ENCODE results near the gene HYLS1.

DNA sequence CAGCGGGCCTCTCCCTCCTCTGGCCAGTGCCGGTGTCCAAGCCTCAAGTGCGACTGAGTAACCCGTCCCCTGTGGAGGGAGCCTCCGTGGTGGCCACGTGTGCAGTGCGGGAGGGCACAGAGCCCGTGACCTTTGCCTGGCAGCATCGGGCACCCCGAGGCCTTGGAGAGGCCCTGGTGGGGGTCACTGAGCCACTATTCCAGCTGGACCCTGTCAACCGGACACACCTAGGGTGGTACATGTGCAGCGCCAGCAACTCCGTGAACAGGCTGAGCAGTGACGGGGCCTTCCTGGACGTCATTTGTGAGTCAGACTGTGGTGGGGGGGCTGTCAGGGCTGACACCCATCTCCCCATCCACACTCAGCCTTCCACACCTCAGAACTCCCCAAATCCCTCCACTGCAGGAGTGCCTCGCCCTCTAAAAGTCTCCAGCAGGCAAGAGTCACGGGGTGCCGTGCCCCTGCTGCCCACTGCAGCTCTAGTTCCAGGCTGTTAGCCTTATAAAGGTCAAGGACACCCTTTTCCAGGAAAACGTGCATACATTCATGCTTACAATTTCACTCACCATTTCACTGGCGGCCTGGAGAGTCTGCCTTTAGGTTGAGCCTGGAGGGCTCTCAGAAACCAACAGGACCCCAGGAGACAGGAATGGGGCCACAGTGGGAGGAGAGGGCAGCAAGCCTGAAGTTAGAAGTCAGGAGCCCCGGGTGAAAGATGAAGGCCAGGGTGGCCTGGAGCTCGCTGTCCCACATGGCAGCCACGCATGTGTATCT lies 61.0 kb downstream of the HYLS1 start:
- TF ChIP-seq EZH2phosphoT487 (IDR thresholded peaks at IDR 0.05; ENCODE audit: low read length), result no peak
- TF ChIP-seq, protein P1, sequence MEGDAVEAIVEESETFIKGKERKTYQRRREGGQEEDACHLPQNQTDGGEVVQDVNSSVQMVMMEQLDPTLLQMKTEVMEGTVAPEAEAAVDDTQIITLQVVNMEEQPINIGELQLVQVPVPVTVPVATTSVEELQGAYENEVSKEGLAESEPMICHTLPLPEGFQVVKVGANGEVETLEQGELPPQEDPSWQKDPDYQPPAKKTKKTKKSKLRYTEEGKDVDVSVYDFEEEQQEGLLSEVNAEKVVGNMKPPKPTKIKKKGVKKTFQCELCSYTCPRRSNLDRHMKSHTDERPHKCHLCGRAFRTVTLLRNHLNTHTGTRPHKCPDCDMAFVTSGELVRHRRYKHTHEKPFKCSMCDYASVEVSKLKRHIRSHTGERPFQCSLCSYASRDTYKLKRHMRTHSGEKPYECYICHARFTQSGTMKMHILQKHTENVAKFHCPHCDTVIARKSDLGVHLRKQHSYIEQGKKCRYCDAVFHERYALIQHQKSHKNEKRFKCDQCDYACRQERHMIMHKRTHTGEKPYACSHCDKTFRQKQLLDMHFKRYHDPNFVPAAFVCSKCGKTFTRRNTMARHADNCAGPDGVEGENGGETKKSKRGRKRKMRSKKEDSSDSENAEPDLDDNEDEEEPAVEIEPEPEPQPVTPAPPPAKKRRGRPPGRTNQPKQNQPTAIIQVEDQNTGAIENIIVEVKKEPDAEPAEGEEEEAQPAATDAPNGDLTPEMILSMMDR (IDR thresholded peaks at IDR 0.05; ENCODE audit: low read length), result no peak

Data from MM.1S (cell line).